GM23338 (cell line): ENCODE measurements around the gene ALOX12. TPM values are rescaled to one million over a fixed set of nuclear protein-coding genes. Genes with fewer than 3 reads are reported as not detected.

Source experiments
- ATAC-seq: fragments of 200-7000 bp; cut with Tn5 transposase; 3 replicates; pipeline ENCODE4 v1.9.1; 2020
- DNase-seq: peaks from one replicate; pipeline ENCODE4 v3.0.0-alpha.2; 2015; ENCODE audit warnings: low spot score
- H2AFZ ChIP-seq: fragments of 200-600 bp; sonication (generic); 2 replicates; pipeline ENCODE4 v1.8.0; 2016; ENCODE audit warnings: antibody characterized with exemption, mild to moderate bottlenecking, moderate library complexity
- H3F3A ChIP-seq: fragments of 200-600 bp; sonication (generic); replicated peaks from 2 replicates; pipeline ENCODE4 v1.8.0; 2017; ENCODE audit warnings: antibody characterized with exemption, mixed run types, low read depth
- H3K27ac ChIP-seq: fragments of 200-600 bp; sonication (generic); 2 replicates; pipeline ENCODE4 v1.6.1; 2016; ENCODE audit warnings: low read depth
- H3K27me3 ChIP-seq: fragments of 200-600 bp; sonication (generic); 2 replicates; pipeline ENCODE4 v1.8.0; 2016; ENCODE audit warnings: mild to moderate bottlenecking, mixed run types, moderate library complexity; ENCODE audit not compliant: insufficient read depth
- H3K36me3 ChIP-seq: fragments of 200-600 bp; sonication (generic); 2 replicates; pipeline ENCODE4 v1.8.0; 2016; ENCODE audit warnings: mild to moderate bottlenecking; ENCODE audit not compliant: insufficient read depth
- H3K4me1 ChIP-seq: fragments of 200-600 bp; sonication (generic); 2 replicates; pipeline ENCODE4 v1.8.0; 2016; ENCODE audit warnings: mild to moderate bottlenecking, moderate library complexity; ENCODE audit not compliant: insufficient read depth
- H3K4me2 ChIP-seq: fragments of 200-600 bp; sonication (generic); 2 replicates; pipeline ENCODE4 v1.7.1; 2017; ENCODE audit warnings: mixed run types
- H3K4me3 ChIP-seq: fragments of 200-600 bp; sonication (generic); 2 replicates; pipeline ENCODE4 v1.6.1; 2016; ENCODE audit warnings: mixed run types
- H3K79me2 ChIP-seq: fragments of 200-600 bp; sonication (generic); replicated peaks from 2 replicates; pipeline ENCODE4 v1.8.0; 2017; ENCODE audit warnings: mild to moderate bottlenecking; ENCODE audit not compliant: insufficient read depth
- H3K9me2 ChIP-seq: fragments of 200-600 bp; sonication (generic); 2 replicates; pipeline ENCODE4 v1.8.0; 2017; ENCODE audit not compliant: insufficient read depth
- H4K20me1 ChIP-seq: fragments of 200-600 bp; sonication (generic); replicated peaks from 2 replicates; pipeline ENCODE4 v1.8.0; 2017; ENCODE audit warnings: mild to moderate bottlenecking; ENCODE audit not compliant: insufficient read depth
- H3K27ac Mint-ChIP-seq: 2 replicates; pipeline ENCODE4 v1.8.0; 2020; ENCODE audit warnings: inconsistent platforms, mild to moderate bottlenecking, moderate library complexity, mixed read lengths
- H3K27me3 Mint-ChIP-seq: 3 replicates; pipeline ENCODE4 v1.8.0; 2022; ENCODE audit warnings: low read depth, mild to moderate bottlenecking, moderate library complexity, mixed read lengths, inconsistent platforms; ENCODE audit not compliant: insufficient read depth, poor library complexity
- H3K36me3 Mint-ChIP-seq: 3 replicates; pipeline ENCODE4 v1.8.0; 2021; ENCODE audit warnings: low read depth, mild to moderate bottlenecking, inconsistent platforms, moderate library complexity, mixed read lengths
- H3K4me1 Mint-ChIP-seq: 3 replicates; pipeline ENCODE4 v1.8.0; 2020; ENCODE audit warnings: mild to moderate bottlenecking, inconsistent platforms, mixed read lengths
- H3K4me3 Mint-ChIP-seq: 3 replicates; pipeline ENCODE4 v1.8.0; 2021; ENCODE audit warnings: moderate library complexity, mild to moderate bottlenecking, inconsistent platforms, mixed read lengths
- H3K9me3 Mint-ChIP-seq: 3 replicates; pipeline ENCODE4 v1.8.0; 2020; ENCODE audit warnings: moderate library complexity, mild to moderate bottlenecking, inconsistent platforms, mixed read lengths
- CREB1 ChIP-seq: fragments of 250-450 bp; sonication (Bioruptor Pico); IDR thresholded peaks from 2 replicates; pipeline ENCODE4 v1.5.0; 2020; ENCODE audit warnings: low read depth, mild to moderate bottlenecking, moderate library complexity
- EZH2 ChIP-seq: fragments of 200-600 bp; sonication (generic); IDR thresholded peaks from one replicate; pipeline ENCODE4 v1.8.0; 2017; ENCODE audit warnings: antibody characterized with exemption, mild to moderate bottlenecking, low read depth; ENCODE audit not compliant: unreplicated experiment
- EZH2phosphoT487 ChIP-seq: fragments of 200-600 bp; sonication (generic); IDR thresholded peaks from one replicate; pipeline ENCODE4 v1.8.1; 2018; ENCODE audit warnings: antibody characterized with exemption; ENCODE audit not compliant: unreplicated experiment
- JUNB ChIP-seq: IDR thresholded peaks from one replicate; pipeline ENCODE4 v1.6.1; 2016; ENCODE audit warnings: antibody characterized with exemption; ENCODE audit not compliant: unreplicated experiment
- POLR2AphosphoS5 ChIP-seq: IDR thresholded peaks from 2 replicates; pipeline ENCODE4 v1.6.1; 2016; ENCODE audit warnings: antibody characterized with exemption, low read depth
- STAT1 ChIP-seq: IDR thresholded peaks from one replicate; pipeline ENCODE4 v1.6.1; 2016; ENCODE audit warnings: antibody characterized with exemption; ENCODE audit not compliant: unreplicated experiment
- ZNF114 ChIP-seq: fragments of 250-450 bp; sonication (Bioruptor Pico); IDR thresholded peaks from 2 replicates; pipeline ENCODE4 v1.5.0; 2020; ENCODE audit warnings: mild to moderate bottlenecking, moderate library complexity
- ZNF331 ChIP-seq: fragments of 250-450 bp; sonication (Bioruptor Pico); IDR thresholded peaks from 2 replicates; pipeline ENCODE4 v1.5.0; 2020; ENCODE audit warnings: low read depth, mild to moderate bottlenecking, moderate library complexity
- polyA plus RNA-seq: library from polyadenylated mRNA; unstranded; fragments of >200 nt; fragmentation: Nextera tagmentation; extraction: Ambion mirVana; gene quantifications from 2 replicates; pipeline ENCODE4 v1.2.1, GENCODE V29; 2016
- total RNA-seq: library from RNA; depleted of rRNA; stranded (reverse); fragments of >200 nt; shearing (Covaris generic); gene quantifications from 2 replicates; pipeline ENCODE4 v1.2.3, GENCODE V29; 2014
- TF ChIP-seq, protein P1 (sequence below), 2 experiments: fragments of 200-600 bp in 1 of 2; sonication (generic) in 1 of 2; conservative IDR thresholded peaks; 2 replicates each; pipeline versions ENCODE4 v1.5.1 to v1.6.1; 2016 to 2017; ENCODE audit warnings: antibody characterized with exemption in 2 of 2, low read depth in 2 of 2, mild to moderate bottlenecking in 2 of 2, moderate library complexity in 1 of 2
- TF ChIP-seq, protein P2 (sequence below): IDR thresholded peaks from 2 replicates; pipeline ENCODE4 v1.6.1; 2016; ENCODE audit warnings: antibody characterized with exemption
- TF ChIP-seq, protein P3 (sequence below): fragments of 250-450 bp; sonication (Bioruptor Pico); IDR thresholded peaks from 2 replicates; pipeline ENCODE4 v1.5.0; 2020; ENCODE audit warnings: mild to moderate bottlenecking, moderate library complexity
- TF ChIP-seq, protein P4 (sequence below): IDR thresholded peaks from one replicate; pipeline ENCODE4 v1.6.1; 2018; ENCODE audit warnings: antibody characterized with exemption; ENCODE audit not compliant: unreplicated experiment

ALOX12 gene
- total and polyA plus RNA-seq, 2 experiments from 2014 or later, result 1.2 to 1.8 TPM

DNA sequence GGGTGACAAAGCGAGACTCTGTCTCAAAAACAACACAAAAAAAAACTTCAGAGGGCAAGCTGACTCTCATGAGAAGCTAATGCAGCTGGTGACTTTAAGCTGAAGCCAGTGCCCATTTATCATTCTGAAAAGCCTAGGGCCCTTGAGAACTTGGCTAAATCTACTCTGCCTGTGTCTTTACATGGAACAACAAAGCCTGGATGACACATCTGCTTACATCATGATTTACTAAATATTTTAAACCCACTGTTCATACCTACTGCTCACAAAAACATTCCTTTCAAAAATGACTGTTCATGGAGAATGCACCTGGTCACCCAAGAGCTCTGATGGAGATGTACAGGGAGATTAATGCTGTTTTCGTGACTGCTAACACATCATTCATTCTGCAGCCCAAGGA, 6.1 kb upstream of the ALOX12 start:
- Histone ChIP-seq H3K79me2 (no peaks in the 10 kb centered on the region), H4K20me1 (no peaks in the 10 kb centered on the region), H3K4me3 (no peak overlapping the region), H3K27me3 (peaks cover 33% of the 10 kb centered on the region), H3K4me2 (no peak overlapping the region), H3F3A (no peaks in the 10 kb centered on the region), H3K27ac (no peak overlapping the region), H3K9me2 (no peaks in the 10 kb centered on the region), H3K4me1 (no peaks in the 10 kb centered on the region; the same call in 1 of the 2 replicates), H2AFZ (no peak overlapping the region), H3K36me3 (no peaks in the 10 kb centered on the region)
- no peaks in the 10 kb centered on the region; the same call in 2 of the 3 replicates for H3K36me3 Mint-ChIP-seq
- peaks cover 10% of the 10 kb centered on the region for H3K27me3 Mint-ChIP-seq
- H3K27ac Mint-ChIP-seq, result no peak overlapping the region
- no peaks in the 10 kb centered on the region for H3K9me3 Mint-ChIP-seq
- DNase-seq, result no peak
- H3K4me3 Mint-ChIP-seq, result no peak overlapping the region
- H3K4me1 Mint-ChIP-seq, result peaks cover 2% of the 10 kb centered on the region; the same call in 2 of the 3 replicates
- TF ChIP-seq STAT1 (no peak), POLR2AphosphoS5 (no peak), EZH2 (no peak), ZNF114 (CRISPR knock-in tag) (no peak), JUNB (no peak), EZH2phosphoT487 (no peak), ZNF331 (CRISPR knock-in tag) (no peak), CREB1 (CRISPR knock-in tag) (no peak)
- TF ChIP-seq, protein P1, sequence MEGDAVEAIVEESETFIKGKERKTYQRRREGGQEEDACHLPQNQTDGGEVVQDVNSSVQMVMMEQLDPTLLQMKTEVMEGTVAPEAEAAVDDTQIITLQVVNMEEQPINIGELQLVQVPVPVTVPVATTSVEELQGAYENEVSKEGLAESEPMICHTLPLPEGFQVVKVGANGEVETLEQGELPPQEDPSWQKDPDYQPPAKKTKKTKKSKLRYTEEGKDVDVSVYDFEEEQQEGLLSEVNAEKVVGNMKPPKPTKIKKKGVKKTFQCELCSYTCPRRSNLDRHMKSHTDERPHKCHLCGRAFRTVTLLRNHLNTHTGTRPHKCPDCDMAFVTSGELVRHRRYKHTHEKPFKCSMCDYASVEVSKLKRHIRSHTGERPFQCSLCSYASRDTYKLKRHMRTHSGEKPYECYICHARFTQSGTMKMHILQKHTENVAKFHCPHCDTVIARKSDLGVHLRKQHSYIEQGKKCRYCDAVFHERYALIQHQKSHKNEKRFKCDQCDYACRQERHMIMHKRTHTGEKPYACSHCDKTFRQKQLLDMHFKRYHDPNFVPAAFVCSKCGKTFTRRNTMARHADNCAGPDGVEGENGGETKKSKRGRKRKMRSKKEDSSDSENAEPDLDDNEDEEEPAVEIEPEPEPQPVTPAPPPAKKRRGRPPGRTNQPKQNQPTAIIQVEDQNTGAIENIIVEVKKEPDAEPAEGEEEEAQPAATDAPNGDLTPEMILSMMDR (conservative IDR thresholded peaks at IDR 0.05; ENCODE audit: low read depth in 2 of 2), result no peak
- TF ChIP-seq, protein P2, sequence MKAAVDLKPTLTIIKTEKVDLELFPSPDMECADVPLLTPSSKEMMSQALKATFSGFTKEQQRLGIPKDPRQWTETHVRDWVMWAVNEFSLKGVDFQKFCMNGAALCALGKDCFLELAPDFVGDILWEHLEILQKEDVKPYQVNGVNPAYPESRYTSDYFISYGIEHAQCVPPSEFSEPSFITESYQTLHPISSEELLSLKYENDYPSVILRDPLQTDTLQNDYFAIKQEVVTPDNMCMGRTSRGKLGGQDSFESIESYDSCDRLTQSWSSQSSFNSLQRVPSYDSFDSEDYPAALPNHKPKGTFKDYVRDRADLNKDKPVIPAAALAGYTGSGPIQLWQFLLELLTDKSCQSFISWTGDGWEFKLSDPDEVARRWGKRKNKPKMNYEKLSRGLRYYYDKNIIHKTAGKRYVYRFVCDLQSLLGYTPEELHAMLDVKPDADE, result no peak
- TF ChIP-seq, protein P3, sequence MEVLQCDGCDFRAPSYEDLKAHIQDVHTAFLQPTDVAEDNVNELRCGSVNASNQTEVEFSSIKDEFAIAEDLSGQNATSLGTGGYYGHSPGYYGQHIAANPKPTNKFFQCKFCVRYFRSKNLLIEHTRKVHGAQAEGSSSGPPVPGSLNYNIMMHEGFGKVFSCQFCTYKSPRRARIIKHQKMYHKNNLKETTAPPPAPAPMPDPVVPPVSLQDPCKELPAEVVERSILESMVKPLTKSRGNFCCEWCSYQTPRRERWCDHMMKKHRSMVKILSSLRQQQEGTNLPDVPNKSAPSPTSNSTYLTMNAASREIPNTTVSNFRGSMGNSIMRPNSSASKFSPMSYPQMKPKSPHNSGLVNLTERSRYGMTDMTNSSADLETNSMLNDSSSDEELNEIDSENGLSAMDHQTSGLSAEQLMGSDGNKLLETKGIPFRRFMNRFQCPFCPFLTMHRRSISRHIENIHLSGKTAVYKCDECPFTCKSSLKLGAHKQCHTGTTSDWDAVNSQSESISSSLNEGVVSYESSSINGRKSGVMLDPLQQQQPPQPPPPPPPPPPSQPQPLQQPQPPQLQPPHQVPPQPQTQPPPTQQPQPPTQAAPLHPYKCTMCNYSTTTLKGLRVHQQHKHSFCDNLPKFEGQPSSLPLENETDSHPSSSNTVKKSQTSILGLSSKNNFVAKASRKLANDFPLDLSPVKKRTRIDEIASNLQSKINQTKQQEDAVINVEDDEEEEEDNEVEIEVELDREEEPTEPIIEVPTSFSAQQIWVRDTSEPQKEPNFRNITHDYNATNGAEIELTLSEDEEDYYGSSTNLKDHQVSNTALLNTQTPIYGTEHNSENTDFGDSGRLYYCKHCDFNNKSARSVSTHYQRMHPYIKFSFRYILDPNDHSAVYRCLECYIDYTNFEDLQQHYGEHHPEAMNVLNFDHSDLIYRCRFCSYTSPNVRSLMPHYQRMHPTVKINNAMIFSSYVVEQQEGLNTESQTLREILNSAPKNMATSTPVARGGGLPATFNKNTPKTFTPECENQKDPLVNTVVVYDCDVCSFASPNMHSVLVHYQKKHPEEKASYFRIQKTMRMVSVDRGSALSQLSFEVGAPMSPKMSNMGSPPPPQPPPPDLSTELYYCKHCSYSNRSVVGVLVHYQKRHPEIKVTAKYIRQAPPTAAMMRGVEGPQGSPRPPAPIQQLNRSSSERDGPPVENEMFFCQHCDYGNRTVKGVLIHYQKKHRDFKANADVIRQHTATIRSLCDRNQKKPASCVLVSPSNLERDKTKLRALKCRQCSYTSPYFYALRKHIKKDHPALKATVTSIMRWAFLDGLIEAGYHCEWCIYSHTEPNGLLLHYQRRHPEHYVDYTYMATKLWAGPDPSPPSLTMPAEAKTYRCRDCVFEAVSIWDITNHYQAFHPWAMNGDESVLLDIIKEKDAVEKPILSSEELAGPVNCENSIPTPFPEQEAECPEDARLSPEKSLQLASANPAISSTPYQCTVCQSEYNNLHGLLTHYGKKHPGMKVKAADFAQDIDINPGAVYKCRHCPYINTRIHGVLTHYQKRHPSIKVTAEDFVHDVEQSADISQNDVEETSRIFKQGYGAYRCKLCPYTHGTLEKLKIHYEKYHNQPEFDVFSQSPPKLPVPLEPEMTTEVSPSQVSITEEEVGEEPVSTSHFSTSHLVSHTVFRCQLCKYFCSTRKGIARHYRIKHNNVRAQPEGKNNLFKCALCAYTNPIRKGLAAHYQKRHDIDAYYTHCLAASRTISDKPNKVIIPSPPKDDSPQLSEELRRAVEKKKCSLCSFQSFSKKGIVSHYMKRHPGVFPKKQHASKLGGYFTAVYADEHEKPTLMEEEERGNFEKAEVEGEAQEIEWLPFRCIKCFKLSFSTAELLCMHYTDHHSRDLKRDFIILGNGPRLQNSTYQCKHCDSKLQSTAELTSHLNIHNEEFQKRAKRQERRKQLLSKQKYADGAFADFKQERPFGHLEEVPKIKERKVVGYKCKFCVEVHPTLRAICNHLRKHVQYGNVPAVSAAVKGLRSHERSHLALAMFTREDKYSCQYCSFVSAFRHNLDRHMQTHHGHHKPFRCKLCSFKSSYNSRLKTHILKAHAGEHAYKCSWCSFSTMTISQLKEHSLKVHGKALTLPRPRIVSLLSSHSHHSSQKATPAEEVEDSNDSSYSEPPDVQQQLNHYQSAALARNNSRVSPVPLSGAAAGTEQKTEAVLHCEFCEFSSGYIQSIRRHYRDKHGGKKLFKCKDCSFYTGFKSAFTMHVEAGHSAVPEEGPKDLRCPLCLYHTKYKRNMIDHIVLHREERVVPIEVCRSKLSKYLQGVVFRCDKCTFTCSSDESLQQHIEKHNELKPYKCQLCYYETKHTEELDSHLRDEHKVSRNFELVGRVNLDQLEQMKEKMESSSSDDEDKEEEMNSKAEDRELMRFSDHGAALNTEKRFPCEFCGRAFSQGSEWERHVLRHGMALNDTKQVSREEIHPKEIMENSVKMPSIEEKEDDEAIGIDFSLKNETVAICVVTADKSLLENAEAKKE (CRISPR knock-in tag), result no peak
- TF ChIP-seq, protein P4, sequence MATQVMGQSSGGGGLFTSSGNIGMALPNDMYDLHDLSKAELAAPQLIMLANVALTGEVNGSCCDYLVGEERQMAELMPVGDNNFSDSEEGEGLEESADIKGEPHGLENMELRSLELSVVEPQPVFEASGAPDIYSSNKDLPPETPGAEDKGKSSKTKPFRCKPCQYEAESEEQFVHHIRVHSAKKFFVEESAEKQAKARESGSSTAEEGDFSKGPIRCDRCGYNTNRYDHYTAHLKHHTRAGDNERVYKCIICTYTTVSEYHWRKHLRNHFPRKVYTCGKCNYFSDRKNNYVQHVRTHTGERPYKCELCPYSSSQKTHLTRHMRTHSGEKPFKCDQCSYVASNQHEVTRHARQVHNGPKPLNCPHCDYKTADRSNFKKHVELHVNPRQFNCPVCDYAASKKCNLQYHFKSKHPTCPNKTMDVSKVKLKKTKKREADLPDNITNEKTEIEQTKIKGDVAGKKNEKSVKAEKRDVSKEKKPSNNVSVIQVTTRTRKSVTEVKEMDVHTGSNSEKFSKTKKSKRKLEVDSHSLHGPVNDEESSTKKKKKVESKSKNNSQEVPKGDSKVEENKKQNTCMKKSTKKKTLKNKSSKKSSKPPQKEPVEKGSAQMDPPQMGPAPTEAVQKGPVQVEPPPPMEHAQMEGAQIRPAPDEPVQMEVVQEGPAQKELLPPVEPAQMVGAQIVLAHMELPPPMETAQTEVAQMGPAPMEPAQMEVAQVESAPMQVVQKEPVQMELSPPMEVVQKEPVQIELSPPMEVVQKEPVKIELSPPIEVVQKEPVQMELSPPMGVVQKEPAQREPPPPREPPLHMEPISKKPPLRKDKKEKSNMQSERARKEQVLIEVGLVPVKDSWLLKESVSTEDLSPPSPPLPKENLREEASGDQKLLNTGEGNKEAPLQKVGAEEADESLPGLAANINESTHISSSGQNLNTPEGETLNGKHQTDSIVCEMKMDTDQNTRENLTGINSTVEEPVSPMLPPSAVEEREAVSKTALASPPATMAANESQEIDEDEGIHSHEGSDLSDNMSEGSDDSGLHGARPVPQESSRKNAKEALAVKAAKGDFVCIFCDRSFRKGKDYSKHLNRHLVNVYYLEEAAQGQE, result no peak
- no peak for ATAC-seq
